Loucy (cell line): ENCODE measurements around the gene OSBPL3.
A peak's percentile ranks its signal among the peaks of the same experiment; 100 is the strongest.

Source experiments
- H2AFZ ChIP-seq: fragments of 200-600 bp; sonication (generic); 2 replicates; pipeline ENCODE4 v1.6.0; 2016; ENCODE audit warnings: antibody characterized with exemption, mild to moderate bottlenecking, low read length, moderate library complexity
- H3F3A ChIP-seq: fragments of 200-600 bp; 2 replicates; pipeline ENCODE4 v1.6.0; 2016; ENCODE audit warnings: antibody characterized with exemption, low read depth, mild to moderate bottlenecking
- H3K27me3 ChIP-seq: fragments of 200-600 bp; sonication (generic); 2 replicates; pipeline ENCODE4 v1.6.1; 2014; ENCODE audit warnings: low read length, mild to moderate bottlenecking; ENCODE audit not compliant: insufficient read depth, poor library complexity, severe bottlenecking
- H3K36me3 ChIP-seq: fragments of 200-600 bp; sonication (generic); 2 replicates; pipeline ENCODE4 v1.6.1; 2016; ENCODE audit warnings: low read length; ENCODE audit not compliant: insufficient read depth
- H3K4me1 ChIP-seq: fragments of 200-600 bp; sonication (generic); 2 replicates; pipeline ENCODE4 v1.5.1; 2014; ENCODE audit warnings: low read length, mild to moderate bottlenecking; ENCODE audit not compliant: insufficient read depth, poor library complexity, severe bottlenecking
- H3K4me2 ChIP-seq: fragments of 200-600 bp; sonication (generic); 2 replicates; pipeline ENCODE4 v1.6.0; 2014; ENCODE audit warnings: antibody characterized with exemption, low read length, low read depth, mild to moderate bottlenecking; ENCODE audit not compliant: poor library complexity, severe bottlenecking
- H3K4me3 ChIP-seq: fragments of 200-600 bp; sonication (generic); 2 replicates; pipeline ENCODE4 v1.5.1; 2014; ENCODE audit warnings: low read length, mild to moderate bottlenecking, mixed read lengths; ENCODE audit not compliant: poor library complexity, severe bottlenecking
- H3K79me2 ChIP-seq: fragments of 200-600 bp; sonication (generic); 2 replicates; pipeline ENCODE4 v1.6.1; 2014; ENCODE audit warnings: low read length; ENCODE audit not compliant: insufficient read depth
- H3K9ac ChIP-seq: fragments of 200-600 bp; sonication (generic); 2 replicates; pipeline ENCODE4 v1.6.0; 2014; ENCODE audit warnings: mild to moderate bottlenecking, low read depth, low read length, moderate library complexity; ENCODE audit not compliant: poor library complexity, severe bottlenecking
- H3K9me2 ChIP-seq: fragments of 200-600 bp; sonication (generic); replicated peaks from 2 replicates; pipeline ENCODE4 v1.6.1; 2016; ENCODE audit warnings: low read depth, low read length, mixed read lengths
- H3K9me3 ChIP-seq: fragments of 200-600 bp; sonication (generic); 2 replicates; pipeline ENCODE4 v1.6.1; 2014; ENCODE audit warnings: mild to moderate bottlenecking, antibody characterized with exemption, low read length, low read depth; ENCODE audit not compliant: insufficient read depth
- H4K20me1 ChIP-seq: fragments of 200-600 bp; sonication (generic); 2 replicates; pipeline ENCODE4 v1.6.0; 2014; ENCODE audit warnings: antibody characterized with exemption, low read length, mild to moderate bottlenecking; ENCODE audit not compliant: insufficient read depth, poor library complexity, severe bottlenecking
- CTCF ChIP-seq: fragments of 200-600 bp; sonication (generic); conservative IDR thresholded peaks from 2 replicates; pipeline ENCODE4 v1.5.1; 2014; ENCODE audit warnings: mild to moderate bottlenecking, antibody characterized with exemption, low read length
- EZH2phosphoT487 ChIP-seq: fragments of 200-600 bp; IDR thresholded peaks from 2 replicates; pipeline ENCODE4 v1.6.1; 2018; ENCODE audit warnings: antibody characterized with exemption, mild to moderate bottlenecking, moderate library complexity, borderline replicate concordance

OSBPL3 gene

GRCh38 chr7:24896031-24896501 is 83.9 kb downstream of the OSBPL3 start:
- TF ChIP-seq CTCF (peak; percentile 41), EZH2phosphoT487 (no peak)
- Histone ChIP-seq H3F3A (no peaks in the 10 kb centered on the region), H3K4me2 (peak overlapping the region; percentile 20), H2AFZ (no peak overlapping the region), H3K9me3 (no peaks in the 10 kb centered on the region), H3K9ac (no peak overlapping the region), H3K27me3 (no peaks in the 10 kb centered on the region), H3K79me2 (peaks cover 94% of the 10 kb centered on the region), H3K4me3 (no peak overlapping the region), H3K9me2 (no peaks in the 10 kb centered on the region), H3K36me3 (peaks cover 6% of the 10 kb centered on the region; the same call in 1 of the 2 replicates), H4K20me1 (peaks cover 14% of the 10 kb centered on the region), H3K4me1 (peaks cover 77% of the 10 kb centered on the region)

- peaks cover 67% of the 10 kb centered on the region for H3K4me1 ChIP-seq
- no peaks in the 10 kb centered on the region for H3K27me3 ChIP-seq
- peak; percentile 38; the same call in 1 of the 2 replicates for TF ChIP-seq CTCF
- TF ChIP-seq EZH2phosphoT487, result no peak
- no peaks in the 10 kb centered on the region for H3K9me2 ChIP-seq
- peaks cover 21% of the 10 kb centered on the region for H3K36me3 ChIP-seq
- H3K4me3 ChIP-seq, result no peak overlapping the region
- no peaks in the 10 kb centered on the region for H3F3A ChIP-seq
- peaks cover 14% of the 10 kb centered on the region for H4K20me1 ChIP-seq
- H3K9ac ChIP-seq, result peak overlapping the region; percentile 12
- H3K9me3 ChIP-seq, result no peaks in the 10 kb centered on the region
- peak overlapping the region; percentile 0 for H3K4me2 ChIP-seq
- H2AFZ ChIP-seq, result no peak overlapping the region
- H3K79me2 ChIP-seq, result peaks cover 83% of the 10 kb centered on the region
Measured at GRCh38 chr7:24894429-24895221, 85.4 kb downstream of the OSBPL3 start.

GRCh38 chr7:24891311-24891735 is 88.7 kb downstream of the OSBPL3 start:
- peaks cover 35% of the 10 kb centered on the region for H3K36me3 ChIP-seq
- peaks cover 64% of the 10 kb centered on the region for H3K79me2 ChIP-seq
- H2AFZ ChIP-seq, result no peak overlapping the region
- H3K9ac ChIP-seq, result no peak overlapping the region
- H3F3A ChIP-seq, result no peaks in the 10 kb centered on the region
- no peak overlapping the region for H3K4me3 ChIP-seq
- H4K20me1 ChIP-seq, result peaks cover 14% of the 10 kb centered on the region
- no peaks in the 10 kb centered on the region for H3K9me3 ChIP-seq
- H3K9me2 ChIP-seq, result no peaks in the 10 kb centered on the region
- H3K4me2 ChIP-seq, result peak overlapping the region; percentile 14
- TF ChIP-seq CTCF, result no peak
- no peak for TF ChIP-seq EZH2phosphoT487
- H3K27me3 ChIP-seq, result no peaks in the 10 kb centered on the region
- peaks cover 39% of the 10 kb centered on the region for H3K4me1 ChIP-seq
